GM12878 (cell line): ENCODE results near the gene DCTPP1. TPM values are rescaled to one million over a fixed set of nuclear protein-coding genes. Genes with fewer than 3 reads are reported as not detected.
A peak's percentile ranks its signal among the peaks of the same experiment; 100 is the strongest.

Source experiments
- ATAC-seq: fragments of 200-7000 bp; cut with Tn5 transposase; 3 replicates; pipeline ENCODE4 v1.9.1; 2020; ENCODE audit warnings: mild to moderate bottlenecking, moderate library complexity
- BruUV-seq: library from RNA; stranded (reverse); fragments of 400-500 nt; replicated peaks from 2 replicates; lab custom pipeline; 2021; lab: Mats Ljungman, UMichigan
- CTCF ChIA-PET: fragments of 300-600 bp; sonication (Branson Sonifier 250); formaldehyde crosslinking; extraction: SDS; loops from one replicate; lab custom pipeline; 2021; ENCODE audit warnings: inconsistent platforms; lab: Yijun Ruan, JAX
- POLR2A ChIA-PET: fragments of 350-600 bp; formaldehyde crosslinking; extraction: SDS; loops from one replicate; lab custom pipeline; 2021; ENCODE audit warnings: inconsistent platforms; lab: Charles Lee
- RAD21 ChIA-PET: fragments of 300-600 bp; sonication (Branson Sonifier 250); formaldehyde crosslinking; loops from one replicate; lab custom pipeline; 2023; ENCODE audit warnings: antibody characterized with exemption; ENCODE audit not compliant: unreplicated experiment; lab: Charles Lee
- SMC1A ChIA-PET: fragments of 300-600 bp; sonication (Branson Sonifier 250); formaldehyde crosslinking; loops from one replicate; lab custom pipeline; 2023; ENCODE audit not compliant: unreplicated experiment, uncharacterized antibody; lab: Charles Lee
- DNase-seq: peaks from one replicate; pipeline ENCODE4 v3.0.0-alpha.2; 2011; ENCODE audit warnings: low read depth, low spot score
- FAIRE-seq: peaks from 3 replicates; lab custom pipeline; 2011; peaks lifted over from hg19 to GRCh38; lab: Jason Lieb, UNC
- H2AFZ ChIP-seq: 2 replicates; pipeline ENCODE4 v1.6.0; 2011; ENCODE audit warnings: low read depth, low read length, control low read depth; ENCODE audit not compliant: control insufficient read depth
- H3K27ac ChIP-seq: 2 replicates; pipeline ENCODE4 v1.5.1; 2011; ENCODE audit warnings: control low read depth; ENCODE audit not compliant: control insufficient read depth, insufficient read depth
- H3K27me3 ChIP-seq, 2 experiments: replicated peaks in 1 of 2; 2 replicates each; pipeline versions ENCODE4 v1.6.0 to v1.6.1; 2011; ENCODE audit warnings: low read length in 1 of 2; ENCODE audit not compliant: control insufficient read depth in 2 of 2, insufficient read depth in 2 of 2
- H3K36me3 ChIP-seq, 2 experiments: 2 replicates each; pipeline ENCODE4 v1.5.1; 2011; ENCODE audit warnings: low read length in 1 of 2; ENCODE audit not compliant: control insufficient read depth in 2 of 2, insufficient read depth in 2 of 2
- H3K4me1 ChIP-seq: 2 replicates; pipeline ENCODE4 v1.6.1; 2011; ENCODE audit warnings: mild to moderate bottlenecking, low read length, moderate library complexity, mixed read lengths; ENCODE audit not compliant: control insufficient read depth, insufficient read depth
- H3K4me2 ChIP-seq: 2 replicates; pipeline ENCODE4 v1.6.0; 2011; ENCODE audit warnings: control low read depth; ENCODE audit not compliant: control insufficient read depth, insufficient read depth
- H3K4me3 ChIP-seq: fragments of 200-600 bp; sonication (generic); 2 replicates; pipeline ENCODE4 v1.5.1; 2016
- H3K79me2 ChIP-seq: 2 replicates; pipeline ENCODE4 v1.6.0; 2011; ENCODE audit warnings: low read length; ENCODE audit not compliant: control insufficient read depth, insufficient read depth
- H3K9ac ChIP-seq: 2 replicates; pipeline ENCODE4 v1.8.0; 2011; ENCODE audit warnings: low read length, control low read depth, mixed read lengths; ENCODE audit not compliant: control insufficient read depth, insufficient read depth
- H3K9me3 ChIP-seq: replicated peaks from 3 replicates; pipeline ENCODE4 v1.5.1; 2011; ENCODE audit warnings: mild to moderate bottlenecking, low read length; ENCODE audit not compliant: control insufficient read depth, insufficient read depth
- H4K20me1 ChIP-seq: 2 replicates; pipeline ENCODE4 v1.6.0; 2011; ENCODE audit not compliant: control insufficient read depth, insufficient read depth
- IKZF2 ChIP-seq, 2 experiments: fragments of 450-650 bp; IDR thresholded peaks; 2 replicates each; pipeline ENCODE4 v1.6.1; 2017; ENCODE audit warnings: mild to moderate bottlenecking in 2 of 2, moderate library complexity in 2 of 2
- MLLT1 ChIP-seq: fragments of 450-650 bp; IDR thresholded peaks from 2 replicates; pipeline ENCODE4 v1.6.1; 2016; ENCODE audit warnings: mild to moderate bottlenecking
- MYC ChIP-seq: IDR thresholded peaks from 2 replicates; pipeline ENCODE4 v1.6.1; 2011; ENCODE audit warnings: mild to moderate bottlenecking, low read length, moderate library complexity, inconsistent platforms; ENCODE audit not compliant: insufficient read depth, insufficient replicate concordance, insufficient read length, severe bottlenecking
- POLR2AphosphoS5 ChIP-seq: IDR thresholded peaks from 2 replicates; pipeline ENCODE4 v1.6.1; 2011; ENCODE audit warnings: mild to moderate bottlenecking, low read length, inconsistent platforms
- SUPT20H ChIP-seq: IDR thresholded peaks from 2 replicates; pipeline ENCODE4 v1.6.1; 2011; ENCODE audit warnings: low read depth, mild to moderate bottlenecking, low read length, moderate library complexity, borderline replicate concordance; ENCODE audit not compliant: control insufficient read depth
- USF1 ChIP-seq: IDR thresholded peaks from 2 replicates; pipeline ENCODE4 v1.6.1; 2011; ENCODE audit warnings: borderline replicate concordance, low read depth, mild to moderate bottlenecking, moderate library complexity, mixed read lengths, low read length; ENCODE audit not compliant: insufficient read depth; ENCODE audit errors: extremely low read length
- YY1 ChIP-seq: IDR thresholded peaks from 2 replicates; pipeline ENCODE4 v1.6.1; 2011; ENCODE audit warnings: low read depth, mild to moderate bottlenecking, low read length
- ZBTB4 ChIP-seq: fragments of 450-650 bp; formaldehyde crosslinking; IDR thresholded peaks from 2 replicates; pipeline ENCODE4 v1.4.0; 2022; ENCODE audit warnings: mild to moderate bottlenecking, moderate library complexity
- WGBS: methylation state at CpG from one replicate; pipeline ENCODE4 v1.1.6; 2016; ENCODE audit warnings: low lambda C conversion rate; ENCODE audit not compliant: insufficient replicate concordance, insufficient coverage; ENCODE audit errors: missing lambda C conversion rate; 5-methylcytosine and 5-hydroxymethylcytosine counted together
- in situ Hi-C: fragments of 300-500 bp; cut with MboI; formaldehyde crosslinking; loops from 9 replicates; pipeline ENCODE4 v1.14.3; 2018; ENCODE audit warnings: mixed read lengths
- intact Hi-C: fragments of 100-400 bp; cut with micrococcal nuclease; formaldehyde crosslinking; loops from one replicate; pipeline ENCODE4 v1.14.2; 2022; ENCODE audit not compliant: unreplicated experiment
- polyA plus RNA-seq, 11 experiments: library from polyadenylated mRNA; depleted of rRNA in 4 of 11; unstranded in 6 of 11; stranded (reverse) in 5 of 11; fragments of >200 nt; fragmentation: Nextera tagmentation in 4 of 11; fragmentation: Illumina TruSeq in 1 of 11; extraction: Ambion mirVana in 4 of 11; extraction: Trizol in 1 of 11; gene quantifications; 1 replicate in 1 of 11; 2 replicates in 10 of 11; pipeline versions ENCODE4 v1.2.1 to v1.2.3, GENCODE V29; 2011 to 2016; ENCODE audit warnings: inconsistent platforms in 2 of 11, missing spikeins in 2 of 11, low read depth in 1 of 11
- total RNA-seq, 4 experiments: library from RNA; depleted of rRNA in 3 of 4; stranded (reverse); fragments of >200 nt in 3 of 4; fragmentation: Illumina TruSeq in 1 of 4; extraction: Trizol in 1 of 4; gene quantifications; 2 replicates each; pipeline versions ENCODE4 v1.2.1 to v1.2.3, GENCODE V29; 2013 to 2021

DCTPP1 gene
- total and polyA plus RNA-seq, 10 of the 15 experiments (the other 5 are each of a cell fraction or from before 2014, with no cell fraction given) = 72.1 to 266 (median 157) TPM

GRCh38 chr16:30445149-30445407 lies 15.2 kb upstream of the DCTPP1 start (continued):
- no peak for TF ChIP-seq USF1

GRCh38 chr16:30444231-30445148 lies 14.7 kb upstream of the DCTPP1 start:
- 0 out of 2 replicates have a peak overlapping the region, but pooled peaks have one; percentile 70 for H2AFZ ChIP-seq
- H3K27ac ChIP-seq = peak overlapping the region; percentile 85; the same call in 1 of the 2 replicates
- in situ Hi-C loops (no loop called here), intact Hi-C loops (loop anchor here (2.0 to 5.0 kb wide), 2 partner anchors 28 to 93 kb away; partner anchors contain the start of gene ITGAL)
- 85% methylated on average over 29 of the region's 29 CpGs for WGBS
- H3K27me3 ChIP-seq = no peaks in the 10 kb centered on the region
- H3K36me3 ChIP-seq = peaks cover 0 to 2% of the 10 kb centered on the region in 2 experiments; a peak in 2 of 4 replicates
- H3K9ac ChIP-seq = peak overlapping the region; percentile 96
- H3K79me2 ChIP-seq = peaks cover 18% of the 10 kb centered on the region
- peak overlapping the region; percentile 79 for H3K4me3 ChIP-seq
- 0 out of 3 replicates have a peak, but pooled peaks have one; percentile 5 for ATAC-seq
- ChIA-PET SMC1A (interaction anchor here (0.7 to 19.4 kb wide), 7 partner anchors 9 to 154 kb away, joined by 3 to 431 read pairs (median 3); partner anchors contain the start of genes DCTPP1 and ITGAL), CTCF (interaction anchor here (1.0 to 8.2 kb wide), 7 partner anchors 13 to 153 kb away, joined by 3 to 60 read pairs (median 4); partner anchors contain the start of genes DCTPP1 and ZNF747), POLR2A (interaction anchor here (0.5 to 5.4 kb wide), 10 partner anchors 13 to 239 kb away, joined by 3 to 31 read pairs (median 4); partner anchors contain the start of genes ZNF747 and ZNF764), RAD21 (interaction anchor here (1.3 to 2.7 kb wide), 5 partner anchors 12 to 91 kb away, joined by 3 to 15 read pairs (median 4); partner anchors contain the start of gene DCTPP1)
- no TSS peak for BruUV-seq
- no peaks in the 10 kb centered on the region for H4K20me1 ChIP-seq
- H3K4me1 ChIP-seq = peaks cover 12% of the 10 kb centered on the region
- TF ChIP-seq IKZF2 (IDR thresholded peaks at IDR 0.05) (no peak), ZBTB4 (CRISPR knock-in tag) (no peak), YY1 (peak; percentile 88), SUPT20H (no peak), POLR2AphosphoS5 (peak; percentile 69), MLLT1 (peak; percentile 83), MYC (no peak)
- no peak for FAIRE-seq
- H3K4me2 ChIP-seq = peak overlapping the region; percentile 86
- H3K9me3 ChIP-seq = no peaks in the 10 kb centered on the region
- DNase-seq = no peak
